Left cardiac atrium (tissue), 2 donors: ENCODE results near the gene ARHGDIB. TPM values are rescaled to one million over a fixed set of nuclear protein-coding genes. Genes with fewer than 3 reads are reported as not detected.

Source experiments
- total RNA-seq, 2 donors: library from RNA; stranded (reverse); fragmentation: NEBNext Ultra II Directional; extraction: Animal tissue kit (Norgen Biotek cat#: 25700); gene quantifications; one replicate each; pipeline ENCODE4 v1.2.1, GENCODE V29; 2021
- donor health status: DM: no; HTN: yes; CAD: no; lungs with severe emphysema.
- donor health status: DM: yes; HTN: yes; CAD: no.

Gene ARHGDIB
- total RNA-seq, 2 donors from 2014 or later: 80.0 to 118 TPM

Other genes with a start within 250 kb of the ARHGDIB start
- gene WBP11, start 158.1 kb downstream of the ARHGDIB start, total RNA-seq: 10 to 100 TPM; 41.0 to 56.0 TPM
- 1 to 10 TPM in 1 of 2 donors, under 1 TPM in 1; 0.94 to 1.1 TPM for gene C12orf60, start 157.9 kb downstream of the ARHGDIB start, total RNA-seq
- gene SMCO3, start 147.4 kb downstream of the ARHGDIB start, total RNA-seq: under 1 TPM; 0.29 to 0.44 TPM
- gene ART4, start 118.1 kb downstream of the ARHGDIB start, total RNA-seq: 10 to 100 TPM in 1 of 2 donors, 1 to 10 TPM in 1; 5.4 to 11.8 TPM
- 1,000 to 10,000 TPM; 1,159 to 1,325 TPM for gene MGP, start 75.7 kb downstream of the ARHGDIB start, total RNA-seq
- under 1 TPM; 0.18 to 0.44 TPM for gene ERP27, start 23.1 kb downstream of the ARHGDIB start, total RNA-seq
- gene PDE6H, start 11.4 kb upstream of the ARHGDIB start, total RNA-seq: not detected